H7 (cell line): Measurements from ENCODE around the gene VAV2. TPM values are rescaled to one million over a fixed set of nuclear protein-coding genes. Genes with fewer than 3 reads are reported as not detected.

Experiments
- DNase-seq: peaks from one replicate; pipeline ENCODE4 v3.0.0; 2012
- H3K27me3 ChIP-seq: 2 replicates; pipeline ENCODE4 v1.6.0; 2011; ENCODE audit warnings: mild to moderate bottlenecking, low read length; ENCODE audit not compliant: control insufficient read depth, insufficient read depth
- H3K36me3 ChIP-seq: replicated peaks from 2 replicates; pipeline ENCODE4 v1.5.1; 2011; ENCODE audit warnings: low read length; ENCODE audit not compliant: control insufficient read depth, insufficient read depth
- H3K4me3 ChIP-seq: 2 replicates; pipeline ENCODE4 v1.5.1; 2011; ENCODE audit warnings: low read depth, mild to moderate bottlenecking, control low read depth, low read length, moderate library complexity; ENCODE audit not compliant: insufficient read depth
- total RNA-seq: library from RNA; depleted of rRNA; stranded (reverse); fragments of >200 nt; shearing (Covaris generic); gene quantifications from 2 replicates; pipeline ENCODE4 v1.2.3, GENCODE V29; 2014

VAV2 gene
- total RNA-seq, 1 experiment from 2014 or later = 17.7 TPM

- DNase-seq = peak; percentile 56
- Histone ChIP-seq H3K27me3 (no peaks in the 10 kb centered on the region), H3K4me3 (no peak overlapping the region), H3K36me3 (no peaks in the 10 kb centered on the region)
Measured at GRCh38 chr9:133730994-133731715, 261.0 kb downstream of the VAV2 start.

- H3K36me3 ChIP-seq = no peaks in the 10 kb centered on the region
- peak; percentile 75 for DNase-seq
- no peak overlapping the region for H3K4me3 ChIP-seq
- no peaks in the 10 kb centered on the region for H3K27me3 ChIP-seq
Measured at GRCh38 chr9:133729617-133730281, 262.4 kb downstream of the VAV2 start.

- H3K36me3 ChIP-seq = no peaks in the 10 kb centered on the region
- H3K27me3 ChIP-seq = no peaks in the 10 kb centered on the region
- DNase-seq = no peak
- no peak overlapping the region for H3K4me3 ChIP-seq
Measured at GRCh38 chr9:133728856-133729616, 263.1 kb downstream of the VAV2 start.

GRCh38 chr9:133727876-133728441, 264.2 kb downstream of the VAV2 start:
- DNase-seq = peak; percentile 60
- H3K36me3 ChIP-seq = no peaks in the 10 kb centered on the region
- no peak overlapping the region for H3K4me3 ChIP-seq
- H3K27me3 ChIP-seq = no peaks in the 10 kb centered on the region

GRCh38 chr9:133727277-133727875, 264.7 kb downstream of the VAV2 start:
- no peaks in the 10 kb centered on the region for H3K36me3 ChIP-seq
- DNase-seq = peak; percentile 59
- H3K27me3 ChIP-seq = no peaks in the 10 kb centered on the region
- H3K4me3 ChIP-seq = no peak overlapping the region

GRCh38 chr9:133726401-133727276, 265.5 kb downstream of the VAV2 start:
- peak; percentile 90 for DNase-seq
- H3K36me3 ChIP-seq = no peaks in the 10 kb centered on the region
- H3K4me3 ChIP-seq = no peak overlapping the region
- no peaks in the 10 kb centered on the region for H3K27me3 ChIP-seq

GRCh38 chr9:133725886-133726285, 266.2 kb downstream of the VAV2 start:
- no peak overlapping the region for H3K4me3 ChIP-seq
- peak; percentile 28 for DNase-seq
- H3K36me3 ChIP-seq = no peaks in the 10 kb centered on the region
- H3K27me3 ChIP-seq = no peaks in the 10 kb centered on the region

GRCh38 chr9:133718563-133719315, 273.4 kb downstream of the VAV2 start:
- no peak overlapping the region for H3K4me3 ChIP-seq
- no peaks in the 10 kb centered on the region for H3K36me3 ChIP-seq
- DNase-seq = peak; percentile 10
- no peaks in the 10 kb centered on the region for H3K27me3 ChIP-seq

- H3K4me3 ChIP-seq = no peak overlapping the region
- H3K27me3 ChIP-seq = no peaks in the 10 kb centered on the region
- peak; percentile 30 for DNase-seq
- no peaks in the 10 kb centered on the region for H3K36me3 ChIP-seq
Measured at GRCh38 chr9:133717113-133718031, 274.8 kb downstream of the VAV2 start.

GRCh38 chr9:133716564-133717112, 275.5 kb downstream of the VAV2 start:
- DNase-seq = no peak

GRCh38 chr9:133715866-133716563, 276.1 kb downstream of the VAV2 start:
- peak; percentile 89 for DNase-seq
- Histone ChIP-seq H3K27me3 (no peaks in the 10 kb centered on the region), H3K4me3 (no peak overlapping the region), H3K36me3 (no peaks in the 10 kb centered on the region)

More at GRCh38 chr9:133716564-133717112, 275.5 kb downstream of the VAV2 start:
- no peaks in the 10 kb centered on the region for H3K36me3 ChIP-seq
- no peak overlapping the region for H3K4me3 ChIP-seq
- H3K27me3 ChIP-seq = no peaks in the 10 kb centered on the region
